K562 (cell line): Measurements from ENCODE around the gene CFAP97D1. TPM values are rescaled to one million over a fixed set of nuclear protein-coding genes. Genes with fewer than 3 reads are reported as not detected.

ENCODE experiments used
- FOXJ2 ChIP-seq: fragments of 200-800 bp; sonication (Bioruptor generic); IDR thresholded peaks from 2 replicates; pipeline ENCODE4 v1.6.1; 2016; ENCODE audit warnings: missing genetic modification characterization, missing compliant biosample characterization
- HDAC6 ChIP-seq: IDR thresholded peaks from 2 replicates; pipeline ENCODE4 v1.6.1; 2012; ENCODE audit warnings: low read depth, mild to moderate bottlenecking, control low read depth, inconsistent platforms, low read length, moderate library complexity
- HNRNPK ChIP-seq: fragments of 200-400 bp; formaldehyde crosslinking; IDR thresholded peaks from one replicate; pipeline ENCODE4 v1.6.1; 2018; ENCODE audit warnings: mild to moderate bottlenecking, low read depth, low read length; ENCODE audit not compliant: poor library complexity, severe bottlenecking
- JUN ChIP-seq, 2 experiments: sonication (generic) in 1 of 2; formaldehyde crosslinking in 1 of 2; IDR thresholded peaks; 2 replicates each; pipeline versions ENCODE4 v1.6.1 to v1.8.0; 2012 to 2022; ENCODE audit warnings: borderline replicate concordance in 2 of 2, mild to moderate bottlenecking in 2 of 2, improper control_type of control experiment in 1 of 2, low read depth in 1 of 2, low read length in 1 of 2, missing genetic modification reagents in 1 of 2
- JUND ChIP-seq, 2 experiments: IDR thresholded peaks; 2 replicates in 1 of 2; 3 replicates in 1 of 2; pipeline ENCODE4 v1.6.1; 2011; ENCODE audit warnings: borderline replicate concordance in 2 of 2, low read depth in 2 of 2, low read length in 2 of 2, improper control_type of control experiment in 1 of 2, missing biosample characterization in 1 of 2, missing genetic modification characterization in 1 of 2, missing genetic modification reagents in 1 of 2
- SMC3 ChIP-seq: conservative IDR thresholded peaks from 2 replicates; pipeline ENCODE4 v1.6.1; 2011; ENCODE audit warnings: low read depth, low read length, improper control_type of control experiment; ENCODE audit not compliant: insufficient read depth
- TARDBP ChIP-seq: fragments of 450-650 bp; IDR thresholded peaks from 2 replicates; pipeline ENCODE4 v1.6.1; 2016
- TBL1XR1 ChIP-seq, 2 experiments: IDR thresholded peaks; 2 replicates each; pipeline ENCODE4 v1.6.1; 2012; ENCODE audit warnings: improper control_type of control experiment in 2 of 2, low read length in 2 of 2, mild to moderate bottlenecking in 1 of 2
- ZNF384 ChIP-seq: IDR thresholded peaks from 2 replicates; pipeline ENCODE4 v1.6.1; 2012; ENCODE audit warnings: low read depth, low read length, improper control_type of control experiment
- polyA plus RNA-seq, 8 experiments: library from polyadenylated mRNA; depleted of rRNA in 4 of 8; stranded (reverse) in 5 of 8; unstranded in 3 of 8; fragments of >200 nt; fragmentation: Nextera tagmentation in 2 of 8; fragmentation: Illumina TruSeq in 1 of 8; extraction: Ambion mirVana in 2 of 8; extraction: Trizol in 1 of 8; gene quantifications; 2 replicates each; pipeline versions ENCODE4 v1.2.1 to v1.2.3, GENCODE V29; 2011 to 2014; ENCODE audit warnings: inconsistent platforms in 1 of 8, missing spikeins in 1 of 8
- total RNA-seq, 7 experiments: library from RNA; depleted of rRNA in 6 of 7; stranded (reverse); fragments of >200 nt in 6 of 7; fragmentation: Illumina TruSeq in 2 of 7; extraction: Trizol in 2 of 7; gene quantifications; 2 replicates each; pipeline versions ENCODE4 v1.2.1 to v1.2.3, GENCODE V29; 2011 to 2021; ENCODE audit warnings: low replicate concordance in 1 of 7
- TF ChIP-seq, protein P1 (sequence below), 3 experiments: IDR thresholded peaks in 2 of 3; conservative IDR thresholded peaks in 1 of 3; 2 replicates each; pipeline ENCODE4 v1.5.1; 2011 to 2012; ENCODE audit warnings: low read length in 3 of 3, mild to moderate bottlenecking in 3 of 3, control low read depth in 2 of 3, improper control_type of control experiment in 1 of 3, inconsistent platforms in 1 of 3, low read depth in 1 of 3, mixed read lengths in 1 of 3, moderate library complexity in 1 of 3; ENCODE audit not compliant: insufficient read depth in 2 of 3
- TF ChIP-seq, protein P2 (sequence below): fragments of 450-650 bp; IDR thresholded peaks from 2 replicates; pipeline ENCODE4 v1.6.1; 2016; ENCODE audit warnings: low read depth

The CFAP97D1 gene
- total and polyA plus RNA-seq, 9 of the 15 experiments (the other 6 are each of a cell fraction or from before 2014, with no cell fraction given), result not detected

DNA sequence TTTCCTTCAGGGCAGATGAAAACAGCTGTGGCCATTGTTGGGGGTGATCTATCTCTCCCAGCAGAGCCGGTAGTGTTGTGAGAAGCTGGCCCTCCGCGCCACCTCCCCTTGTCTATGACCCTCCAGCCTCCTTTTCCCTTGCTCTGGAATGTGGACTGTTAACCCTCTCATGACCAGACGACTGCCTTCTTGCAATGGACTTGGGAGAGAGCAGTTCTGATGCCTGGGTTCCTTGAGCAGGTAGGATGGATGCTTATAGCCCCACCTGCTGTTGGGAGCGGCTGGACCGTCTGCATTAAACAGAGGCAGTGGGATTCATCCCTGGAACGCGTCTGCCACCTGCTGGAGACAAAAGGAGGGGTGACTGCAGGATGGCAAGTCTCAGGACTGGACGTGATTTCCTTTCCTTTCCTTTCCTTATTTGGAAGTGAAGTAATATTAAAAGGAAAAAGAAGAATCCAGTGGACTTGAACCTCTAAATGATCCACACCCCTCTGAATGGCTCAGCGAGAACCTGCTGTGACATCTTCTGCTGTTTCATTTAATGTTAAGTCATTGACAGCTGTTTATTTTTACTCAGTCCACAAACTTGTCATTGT, 19.9 kb upstream of the CFAP97D1 start (continued):
- TF ChIP-seq JUND (IDR thresholded peaks at IDR 0.05; ENCODE audit: borderline replicate concordance, low read depth, low read length), result peak; percentile 73
- no peak; the same call in 2 of the 3 replicates for TF ChIP-seq JUND (tag; IDR thresholded peaks at IDR 0.05; ENCODE audit: borderline replicate concordance, low read depth, low read length)
- TF ChIP-seq, protein P1, sequence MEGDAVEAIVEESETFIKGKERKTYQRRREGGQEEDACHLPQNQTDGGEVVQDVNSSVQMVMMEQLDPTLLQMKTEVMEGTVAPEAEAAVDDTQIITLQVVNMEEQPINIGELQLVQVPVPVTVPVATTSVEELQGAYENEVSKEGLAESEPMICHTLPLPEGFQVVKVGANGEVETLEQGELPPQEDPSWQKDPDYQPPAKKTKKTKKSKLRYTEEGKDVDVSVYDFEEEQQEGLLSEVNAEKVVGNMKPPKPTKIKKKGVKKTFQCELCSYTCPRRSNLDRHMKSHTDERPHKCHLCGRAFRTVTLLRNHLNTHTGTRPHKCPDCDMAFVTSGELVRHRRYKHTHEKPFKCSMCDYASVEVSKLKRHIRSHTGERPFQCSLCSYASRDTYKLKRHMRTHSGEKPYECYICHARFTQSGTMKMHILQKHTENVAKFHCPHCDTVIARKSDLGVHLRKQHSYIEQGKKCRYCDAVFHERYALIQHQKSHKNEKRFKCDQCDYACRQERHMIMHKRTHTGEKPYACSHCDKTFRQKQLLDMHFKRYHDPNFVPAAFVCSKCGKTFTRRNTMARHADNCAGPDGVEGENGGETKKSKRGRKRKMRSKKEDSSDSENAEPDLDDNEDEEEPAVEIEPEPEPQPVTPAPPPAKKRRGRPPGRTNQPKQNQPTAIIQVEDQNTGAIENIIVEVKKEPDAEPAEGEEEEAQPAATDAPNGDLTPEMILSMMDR (IDR thresholded peaks at IDR 0.05 in 2 of 3, conservative IDR thresholded peaks at IDR 0.05 in 1 of 3; ENCODE audit: insufficient read depth in 2 of 3, low read depth in 1 of 3, low read length in 3 of 3), result peak; percentile 99 to 100 (median 100)
- no peak for TF ChIP-seq FOXJ2 (tag)
- TF ChIP-seq TBL1XR1 (IDR thresholded peaks at IDR 0.05; ENCODE audit: low read length in 2 of 2), result 0 out of 4 replicates have a peak, but pooled peaks have one; percentile 16 to 44
- TF ChIP-seq, protein P2, sequence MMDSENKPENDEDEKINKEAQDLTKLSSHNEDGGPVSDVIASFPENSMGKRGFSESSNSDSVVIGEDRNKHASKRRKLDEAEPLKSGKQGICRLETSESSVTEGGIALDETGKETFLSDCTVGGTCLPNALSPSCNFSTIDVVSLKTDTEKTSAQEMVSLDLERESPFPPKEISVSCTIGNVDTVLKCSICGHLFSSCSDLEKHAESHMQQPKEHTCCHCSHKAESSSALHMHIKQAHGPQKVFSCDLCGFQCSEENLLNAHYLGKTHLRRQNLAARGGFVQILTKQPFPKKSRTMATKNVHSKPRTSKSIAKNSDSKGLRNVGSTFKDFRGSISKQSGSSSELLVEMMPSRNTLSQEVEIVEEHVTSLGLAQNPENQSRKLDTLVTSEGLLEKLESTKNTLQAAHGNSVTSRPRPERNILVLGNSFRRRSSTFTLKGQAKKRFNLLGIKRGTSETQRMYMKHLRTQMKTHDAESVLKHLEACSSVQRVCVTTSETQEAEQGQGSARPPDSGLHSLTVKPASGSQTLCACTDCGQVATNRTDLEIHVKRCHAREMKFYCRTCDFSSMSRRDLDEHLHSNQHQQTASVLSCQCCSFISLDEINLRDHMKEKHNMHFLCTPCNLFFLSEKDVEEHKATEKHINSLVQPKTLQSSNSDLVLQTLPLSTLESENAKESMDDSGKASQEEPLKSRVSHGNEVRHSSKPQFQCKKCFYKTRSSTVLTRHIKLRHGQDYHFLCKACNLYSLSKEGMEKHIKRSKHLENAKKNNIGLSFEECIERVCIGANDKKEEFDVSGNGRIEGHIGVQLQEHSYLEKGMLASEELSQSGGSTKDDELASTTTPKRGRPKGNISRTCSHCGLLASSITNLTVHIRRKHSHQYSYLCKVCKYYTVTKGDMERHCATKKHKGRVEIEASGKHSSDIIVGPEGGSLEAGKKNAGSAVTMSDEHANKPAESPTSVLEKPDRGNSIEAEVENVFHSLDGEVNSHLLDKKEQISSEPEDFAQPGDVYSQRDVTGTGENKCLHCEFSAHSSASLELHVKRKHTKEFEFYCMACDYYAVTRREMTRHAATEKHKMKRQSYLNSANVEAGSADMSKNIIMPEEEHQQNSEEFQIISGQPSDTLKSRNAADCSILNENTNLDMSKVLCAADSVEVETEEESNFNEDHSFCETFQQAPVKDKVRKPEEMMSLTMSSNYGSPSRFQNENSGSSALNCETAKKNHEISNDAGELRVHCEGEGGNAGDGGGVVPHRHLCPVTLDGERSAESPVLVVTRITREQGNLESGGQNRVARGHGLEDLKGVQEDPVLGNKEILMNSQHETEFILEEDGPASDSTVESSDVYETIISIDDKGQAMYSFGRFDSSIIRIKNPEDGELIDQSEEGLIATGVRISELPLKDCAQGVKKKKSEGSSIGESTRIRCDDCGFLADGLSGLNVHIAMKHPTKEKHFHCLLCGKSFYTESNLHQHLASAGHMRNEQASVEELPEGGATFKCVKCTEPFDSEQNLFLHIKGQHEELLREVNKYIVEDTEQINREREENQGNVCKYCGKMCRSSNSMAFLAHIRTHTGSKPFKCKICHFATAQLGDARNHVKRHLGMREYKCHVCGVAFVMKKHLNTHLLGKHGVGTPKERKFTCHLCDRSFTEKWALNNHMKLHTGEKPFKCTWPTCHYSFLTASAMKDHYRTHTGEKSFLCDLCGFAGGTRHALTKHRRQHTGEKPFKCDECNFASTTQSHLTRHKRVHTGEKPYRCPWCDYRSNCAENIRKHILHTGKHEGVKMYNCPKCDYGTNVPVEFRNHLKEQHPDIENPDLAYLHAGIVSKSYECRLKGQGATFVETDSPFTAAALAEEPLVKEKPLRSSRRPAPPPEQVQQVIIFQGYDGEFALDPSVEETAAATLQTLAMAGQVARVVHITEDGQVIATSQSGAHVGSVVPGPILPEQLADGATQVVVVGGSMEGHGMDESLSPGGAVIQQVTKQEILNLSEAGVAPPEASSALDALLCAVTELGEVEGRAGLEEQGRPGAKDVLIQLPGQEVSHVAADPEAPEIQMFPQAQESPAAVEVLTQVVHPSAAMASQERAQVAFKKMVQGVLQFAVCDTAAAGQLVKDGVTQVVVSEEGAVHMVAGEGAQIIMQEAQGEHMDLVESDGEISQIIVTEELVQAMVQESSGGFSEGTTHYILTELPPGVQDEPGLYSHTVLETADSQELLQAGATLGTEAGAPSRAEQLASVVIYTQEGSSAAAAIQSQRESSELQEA, result no peak
- 0 out of 2 replicates have a peak, but pooled peaks have one; percentile 22 for TF ChIP-seq JUN (IDR thresholded peaks at IDR 0.05; ENCODE audit: borderline replicate concordance, low read depth, low read length)
- TF ChIP-seq JUN (CRISPR knock-in tag; IDR thresholded peaks at IDR 0.05; ENCODE audit: borderline replicate concordance), result no peak
- peak; percentile 51; the same call in 1 of the 2 replicates for TF ChIP-seq TARDBP
- TF ChIP-seq HNRNPK, result no peak
- 0 out of 2 replicates have a peak, but pooled peaks have one; percentile 36 for TF ChIP-seq ZNF384
- peak; percentile 100 for TF ChIP-seq SMC3
- TF ChIP-seq HDAC6, result no peak
